T-helper 22 cell (primary cell): Measurements from ENCODE around the gene ARHGAP23.
"Not testable (repeated sequence)": the region's sequence is repeated elsewhere in the genome, so short reads cannot be mapped to it uniquely, and the experiment has no call there.

Source experiments
- DNase-seq: peaks from one replicate; pipeline ENCODE4 v3.0.0-alpha.2; 2020; ENCODE audit warnings: low read depth

ARHGAP23 gene

GRCh38 chr17:38485681-38486298, 57.5 kb downstream of the ARHGAP23 start:
- not testable (repeated sequence) for DNase-seq

DNA sequence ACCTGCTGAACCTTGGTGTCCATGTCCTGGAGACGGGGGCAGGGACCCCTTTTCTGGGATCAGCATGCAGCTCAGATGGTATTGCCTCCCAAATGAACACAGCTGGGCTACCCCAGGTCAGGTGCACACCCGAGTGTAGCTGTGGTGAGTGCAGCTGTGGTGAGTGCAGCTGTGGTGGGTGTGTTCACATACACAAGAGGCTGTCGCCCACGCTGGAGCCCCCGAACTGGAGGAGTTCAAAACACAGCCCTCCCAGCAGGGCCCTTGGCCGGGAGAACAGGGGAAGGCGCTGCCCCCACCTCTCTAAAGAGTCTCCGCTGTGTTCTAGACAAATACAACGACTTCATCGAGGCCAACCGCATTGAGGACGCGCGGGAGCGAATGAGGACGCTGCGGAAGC, 61.5 kb downstream of the ARHGAP23 start:
- DNase-seq, result not testable (repeated sequence)

- DNase-seq, result not testable (repeated sequence)
These were observed 63.2 kb downstream of the ARHGAP23 start for GRCh38 chr17:38491346-38492066.

DNA sequence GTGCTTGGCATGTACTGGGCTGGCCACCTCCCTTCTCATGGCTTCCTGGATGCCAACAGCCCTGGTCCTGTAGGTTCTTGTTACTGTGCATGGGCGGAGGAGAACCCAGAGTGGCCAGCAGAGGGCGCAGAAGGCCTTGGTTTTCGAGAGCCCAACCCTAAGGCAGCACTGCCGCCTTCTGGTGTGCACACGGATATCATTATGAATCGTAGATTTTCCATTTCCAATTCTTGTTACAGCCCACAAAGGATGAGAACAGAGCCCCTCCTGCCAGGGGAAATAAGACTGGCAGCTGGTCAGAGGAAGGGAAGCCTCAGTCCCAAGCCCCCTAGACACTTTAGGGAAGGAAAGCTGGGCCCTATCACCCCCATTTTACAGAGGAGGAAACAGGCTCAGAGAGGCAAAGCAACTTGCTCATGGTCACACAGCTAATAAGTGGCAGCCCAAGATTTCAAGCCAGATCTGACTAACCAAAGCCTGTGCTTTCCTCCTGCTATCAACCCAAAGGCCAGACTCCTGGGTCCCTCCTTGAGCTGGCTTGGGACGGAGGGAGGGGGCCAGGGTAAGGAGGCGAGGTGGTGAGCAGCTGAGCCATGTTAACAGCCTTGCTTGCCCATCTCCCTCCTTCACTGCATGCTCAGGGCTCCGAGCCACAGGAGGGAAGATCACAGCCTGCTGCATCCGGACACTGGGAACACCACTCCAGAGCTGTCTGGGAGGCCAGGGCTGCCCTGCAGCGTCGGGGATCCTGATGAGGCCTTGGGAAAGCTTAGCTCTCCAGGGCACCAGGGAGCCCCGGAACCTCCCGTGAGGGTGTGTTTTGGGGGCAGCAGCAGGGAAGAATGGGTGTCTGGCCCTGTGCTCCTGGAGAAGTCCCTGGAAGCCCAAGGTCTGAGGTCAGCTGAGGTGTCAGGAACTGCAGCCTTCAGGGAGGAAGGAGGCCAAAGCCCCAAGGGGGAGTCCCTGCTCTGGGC, 64.1 kb downstream of the ARHGAP23 start:
- peak; percentile 64 for DNase-seq

DNA sequence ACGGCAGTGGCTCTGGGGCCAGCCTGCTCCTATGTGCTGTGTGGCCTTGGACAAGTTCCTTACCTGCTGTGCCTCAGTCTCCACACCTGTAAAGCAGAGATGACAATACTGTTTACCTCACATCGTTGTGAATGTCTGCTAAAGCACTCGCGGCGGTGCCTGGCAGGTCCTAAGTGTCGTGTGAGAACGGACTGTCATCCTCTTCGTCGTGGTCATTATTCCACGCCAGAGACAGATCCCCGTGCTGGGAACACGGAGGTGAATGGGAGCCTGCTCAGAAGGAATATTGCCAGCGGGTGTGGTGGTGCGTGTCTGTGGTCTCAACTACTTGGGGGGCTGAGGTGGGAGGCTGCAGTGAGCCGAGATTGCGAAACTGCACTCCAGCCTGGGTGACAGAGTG, 65.9 kb downstream of the ARHGAP23 start:
- not testable (repeated sequence) for DNase-seq

DNA sequence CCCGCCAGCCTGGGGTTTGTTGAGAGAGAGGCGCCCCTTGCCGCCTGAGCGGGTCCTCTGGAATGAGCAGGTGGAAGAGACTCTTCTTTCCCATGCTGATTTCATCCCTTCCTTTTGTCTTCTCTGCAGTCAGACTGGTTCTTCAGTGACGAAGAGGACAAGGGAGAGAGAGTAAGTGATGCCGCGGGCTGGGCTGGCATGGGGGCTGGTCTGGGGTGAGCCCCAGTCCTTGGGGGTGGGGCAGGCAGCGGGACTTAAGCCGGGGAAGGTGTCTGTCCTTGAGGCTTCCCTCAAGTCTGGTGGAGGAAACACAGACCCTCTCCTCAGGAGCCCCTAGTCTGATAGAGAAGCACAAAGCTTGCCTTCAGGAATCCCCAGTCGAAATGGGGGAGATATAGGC, 69.4 kb downstream of the ARHGAP23 start:
- DNase-seq, result not testable (repeated sequence)

DNA sequence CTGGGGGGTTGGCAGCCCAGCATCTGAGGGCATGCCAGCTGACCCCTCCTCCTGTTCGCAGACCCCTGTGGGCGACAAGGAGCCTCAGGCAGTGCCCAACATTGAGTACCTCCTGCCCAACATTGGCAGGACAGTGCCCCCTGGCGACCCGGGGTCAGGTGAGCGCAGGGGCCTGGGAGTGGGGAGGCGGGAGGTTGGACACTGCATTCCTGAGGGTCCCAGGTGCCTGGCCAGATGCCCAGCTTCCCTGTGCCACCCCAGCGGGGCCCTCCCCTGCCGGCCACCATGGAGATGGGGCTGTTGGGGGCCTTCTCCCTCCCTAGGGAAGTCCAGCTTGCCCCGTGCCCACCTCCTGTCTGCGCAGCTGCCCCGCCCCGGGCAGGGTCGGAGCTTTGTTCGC, 70.1 kb downstream of the ARHGAP23 start:
- no peak for DNase-seq

GRCh38 chr17:38499230-38499629, 71.0 kb downstream of the ARHGAP23 start:
- not testable (repeated sequence) for DNase-seq

DNA sequence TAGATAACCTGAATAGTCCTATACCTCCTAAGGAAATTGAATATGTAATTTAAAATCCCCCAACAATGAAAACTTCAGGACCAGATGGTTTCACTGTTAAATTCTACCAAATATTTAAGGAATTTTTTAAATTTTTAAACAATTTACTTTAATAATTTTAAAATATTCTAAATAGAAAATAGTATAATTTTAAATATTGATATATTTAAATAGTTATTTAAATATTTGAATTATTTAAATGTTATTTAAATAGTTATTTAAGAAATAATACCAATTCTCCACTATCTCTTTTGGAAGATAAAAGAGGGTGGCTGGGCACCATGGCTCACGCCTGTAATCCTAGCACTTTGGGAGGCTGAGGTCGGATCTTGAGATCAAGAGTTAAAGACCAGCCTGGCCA, 73.5 kb downstream of the ARHGAP23 start:
- not testable (repeated sequence) for DNase-seq

- not testable (repeated sequence) for DNase-seq
These were observed 75.1 kb downstream of the ARHGAP23 start for GRCh38 chr17:38503286-38503913.

GRCh38 chr17:38504216-38504615, 76.0 kb downstream of the ARHGAP23 start:
- no peak for DNase-seq

DNA sequence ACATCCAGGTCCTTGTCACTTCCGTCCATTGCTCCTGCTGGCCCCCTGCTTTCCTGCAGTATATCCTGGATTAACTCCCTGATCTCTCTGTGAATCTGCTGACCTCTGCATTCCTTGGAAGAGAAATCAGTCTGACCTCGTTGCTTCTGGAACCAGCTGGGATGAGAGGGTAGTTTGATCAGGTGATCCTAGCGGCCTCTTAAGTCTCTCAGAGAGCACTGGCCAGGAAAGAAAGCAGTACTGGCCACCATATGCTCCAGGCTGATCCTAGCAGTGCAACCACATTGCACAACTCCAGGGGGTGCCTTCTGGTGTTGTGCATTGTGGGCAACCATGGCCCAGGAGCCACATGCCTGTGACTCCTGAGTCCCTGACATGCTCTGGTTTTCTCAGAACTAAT, 79.2 kb downstream of the ARHGAP23 start:
- no peak for DNase-seq

GRCh38 chr17:38507921-38508569, 79.8 kb downstream of the ARHGAP23 start:
- no peak for DNase-seq

GRCh38 chr17:38508570-38508950, 80.3 kb downstream of the ARHGAP23 start:
- no peak for DNase-seq

GRCh38 chr17:38508954-38509771, 80.9 kb downstream of the ARHGAP23 start:
- peak; percentile 33 for DNase-seq

DNA sequence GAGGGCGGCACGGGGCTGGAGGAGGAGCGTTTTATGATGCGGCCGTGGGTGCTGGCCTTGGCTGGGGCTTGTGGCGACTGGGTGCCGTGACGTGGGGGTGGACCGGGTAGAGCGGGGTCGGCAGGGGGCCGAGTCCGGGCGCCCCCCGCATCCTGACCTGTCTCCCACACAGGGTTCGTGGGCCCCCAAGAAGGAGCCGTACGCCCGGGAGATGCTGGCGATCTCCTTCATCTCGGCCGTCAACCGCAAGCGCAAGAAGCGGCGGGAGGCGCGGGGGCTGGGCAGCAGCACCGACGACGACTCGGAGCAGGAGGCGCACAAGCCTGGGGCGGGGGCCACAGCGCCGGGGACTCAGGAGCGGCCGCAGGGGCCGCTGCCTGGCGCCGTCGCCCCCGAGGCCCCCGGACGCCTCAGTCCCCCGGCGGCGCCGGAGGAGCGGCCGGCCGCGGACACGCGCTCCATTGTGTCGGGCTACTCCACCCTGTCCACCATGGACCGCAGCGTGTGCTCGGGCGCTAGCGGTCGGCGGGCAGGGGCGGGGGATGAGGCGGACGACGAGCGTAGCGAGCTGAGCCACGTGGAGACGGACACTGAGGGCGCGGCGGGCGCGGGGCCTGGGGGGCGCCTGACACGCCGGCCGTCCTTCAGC, 81.6 kb downstream of the ARHGAP23 start:
- DNase-seq, result no peak

DNA sequence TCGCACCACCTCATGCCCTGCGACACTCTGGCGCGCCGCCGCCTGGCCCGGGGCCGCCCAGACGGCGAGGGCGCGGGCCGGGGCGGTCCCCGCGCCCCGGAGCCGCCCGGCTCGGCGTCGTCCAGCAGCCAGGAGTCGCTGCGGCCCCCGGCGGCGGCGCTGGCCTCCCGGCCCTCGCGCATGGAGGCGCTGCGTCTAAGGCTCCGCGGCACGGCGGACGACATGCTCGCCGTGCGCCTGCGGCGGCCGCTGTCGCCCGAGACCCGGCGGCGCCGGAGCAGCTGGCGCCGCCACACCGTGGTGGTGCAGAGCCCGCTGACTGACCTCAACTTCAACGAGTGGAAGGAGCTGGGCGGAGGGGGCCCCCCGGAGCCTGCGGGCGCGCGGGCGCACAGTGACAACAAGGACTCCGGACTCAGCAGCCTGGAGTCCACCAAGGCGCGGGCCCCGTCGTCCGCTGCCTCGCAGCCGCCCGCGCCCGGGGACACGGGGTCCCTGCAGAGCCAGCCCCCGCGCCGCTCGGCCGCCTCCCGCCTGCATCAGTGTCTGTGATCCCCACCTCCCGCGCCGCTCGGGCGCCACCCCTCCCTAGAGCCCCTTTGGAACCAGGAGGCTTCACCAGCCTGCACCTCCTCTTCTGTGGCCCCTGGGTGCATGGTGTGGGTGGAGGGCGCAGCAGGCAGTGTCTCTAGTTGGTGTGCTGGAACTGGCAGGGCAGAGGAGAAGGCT, 82.3 kb downstream of the ARHGAP23 start:
- no peak for DNase-seq

- no peak for DNase-seq
These were observed 83.2 kb downstream of the ARHGAP23 start for GRCh38 chr17:38511150-38512108.
